GM21576 (cell line): ENCODE measurements around the gene EPHB1.
A peak's percentile ranks its signal among the peaks of the same experiment; 100 is the strongest.

Source experiments
- ATAC-seq: cut with Tn5 transposase; IDR thresholded peaks from one replicate; pipeline ENCODE4 v1.9.1; 2021; ENCODE audit warnings: mild to moderate bottlenecking, moderate library complexity; ENCODE audit not compliant: unreplicated experiment

Gene EPHB1

GRCh38 chr3:134807189-134807588, 12.1 kb downstream of the EPHB1 start:
- ATAC-seq, result no peak

DNA sequence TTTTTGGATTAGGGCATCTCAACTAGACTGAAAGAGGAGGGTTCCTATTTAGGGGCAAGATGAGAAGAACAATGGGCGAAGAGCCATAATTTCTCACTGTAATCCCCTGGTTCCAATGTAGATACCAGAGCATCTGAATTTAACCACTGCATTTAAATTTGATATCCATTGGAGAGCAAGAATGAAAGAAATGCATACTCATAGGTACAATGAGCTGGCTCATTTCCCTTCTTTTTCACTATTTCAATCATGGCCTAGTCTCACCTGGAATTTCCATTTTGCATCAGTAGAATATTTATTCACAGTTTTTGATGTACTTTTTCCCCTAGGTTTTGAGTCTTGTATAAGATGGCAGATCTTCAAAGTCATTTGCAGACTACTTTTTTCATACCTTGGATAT, 13.8 kb downstream of the EPHB1 start:
- no peak for ATAC-seq

- ATAC-seq, result no peak
These were observed 14.5 kb downstream of the EPHB1 start for GRCh38 chr3:134809427-134810051.

DNA sequence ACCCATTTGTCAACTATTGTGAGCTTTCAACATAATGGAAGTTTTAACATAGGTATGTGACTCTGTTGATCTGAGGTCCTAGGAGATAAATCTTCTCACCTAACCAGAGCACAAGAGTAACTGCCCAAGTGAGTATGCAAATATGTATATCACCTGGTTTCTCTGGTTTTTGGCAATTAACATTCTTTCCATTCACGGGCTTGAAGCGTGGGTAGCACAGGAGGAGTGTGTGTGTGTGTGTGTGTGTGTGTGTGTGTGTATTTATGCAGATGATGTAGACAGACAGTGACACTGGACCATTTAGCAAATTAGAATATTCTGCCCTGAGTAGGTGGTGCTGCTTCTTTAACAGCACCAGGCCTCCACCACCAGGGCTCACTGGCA, 15.0 kb downstream of the EPHB1 start:
- ATAC-seq, result no peak

GRCh38 chr3:134810850-134811249, 15.8 kb downstream of the EPHB1 start:
- no peak for ATAC-seq

GRCh38 chr3:134813618-134814017, 18.6 kb downstream of the EPHB1 start:
- no peak for ATAC-seq

- ATAC-seq, result no peak
These were observed 20.5 kb downstream of the EPHB1 start for GRCh38 chr3:134815519-134815918.

GRCh38 chr3:134816623-134817022, 21.6 kb downstream of the EPHB1 start:
- ATAC-seq, result no peak

DNA sequence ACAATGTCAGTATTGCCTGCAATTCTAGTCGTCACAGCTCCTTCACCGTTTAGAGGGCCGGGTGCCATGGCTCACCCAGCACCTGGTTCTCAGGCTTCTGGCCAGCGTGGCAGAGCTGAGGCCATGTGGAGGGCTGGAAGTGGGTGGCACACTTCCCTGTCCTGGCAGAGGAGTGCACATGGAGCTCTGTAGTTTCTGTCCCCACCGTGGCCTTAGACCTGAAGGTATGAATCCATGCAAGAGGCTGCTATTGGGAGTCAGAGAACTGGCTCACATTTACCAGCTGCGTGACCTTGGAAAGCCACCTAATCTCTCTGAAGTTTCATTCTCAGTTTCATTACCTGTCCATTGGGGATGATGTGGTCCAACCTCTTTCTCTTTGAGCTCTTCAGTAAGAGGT, 22.2 kb downstream of the EPHB1 start:
- no peak for ATAC-seq

DNA sequence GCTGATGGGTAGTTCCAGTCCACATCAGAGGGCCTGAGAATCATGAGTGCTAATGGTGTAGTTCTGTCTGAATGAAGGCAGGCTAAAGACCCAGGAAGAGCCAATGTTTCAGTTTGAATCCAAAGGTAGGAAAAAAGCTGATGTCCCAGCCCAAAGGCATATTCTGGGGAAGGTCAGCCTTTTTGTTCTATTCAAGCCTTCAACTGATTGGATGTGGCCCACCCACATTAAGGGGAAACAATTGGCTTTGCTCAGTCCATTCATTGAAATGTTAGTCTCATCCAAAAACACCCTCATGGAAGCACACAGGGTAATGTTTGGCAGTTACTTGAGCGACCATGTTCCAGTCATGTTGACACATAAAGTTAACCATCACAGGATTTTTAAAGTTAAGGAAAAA, 25.9 kb downstream of the EPHB1 start:
- no peak for ATAC-seq

- ATAC-seq, result no peak
These were observed 27.0 kb downstream of the EPHB1 start for GRCh38 chr3:134822090-134822489.

DNA sequence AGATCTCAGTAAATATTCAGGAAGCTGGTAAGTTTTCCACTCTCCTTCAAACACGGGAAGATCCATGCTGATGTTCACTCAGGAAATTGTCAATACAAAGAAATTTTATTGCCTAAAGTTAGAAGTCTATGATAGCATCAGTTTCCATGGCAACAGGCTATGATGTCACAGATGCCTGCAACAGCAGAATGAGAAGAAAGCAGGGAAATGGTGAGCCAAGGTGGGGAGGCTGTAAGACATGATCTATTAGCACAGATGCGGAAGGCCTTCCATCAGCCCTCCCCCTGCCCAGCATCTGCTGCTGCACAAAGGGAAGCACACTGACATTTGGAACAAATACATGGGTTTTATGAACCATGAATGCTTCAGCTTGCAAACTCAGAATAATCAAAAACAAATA, 28.6 kb downstream of the EPHB1 start:
- ATAC-seq, result no peak

DNA sequence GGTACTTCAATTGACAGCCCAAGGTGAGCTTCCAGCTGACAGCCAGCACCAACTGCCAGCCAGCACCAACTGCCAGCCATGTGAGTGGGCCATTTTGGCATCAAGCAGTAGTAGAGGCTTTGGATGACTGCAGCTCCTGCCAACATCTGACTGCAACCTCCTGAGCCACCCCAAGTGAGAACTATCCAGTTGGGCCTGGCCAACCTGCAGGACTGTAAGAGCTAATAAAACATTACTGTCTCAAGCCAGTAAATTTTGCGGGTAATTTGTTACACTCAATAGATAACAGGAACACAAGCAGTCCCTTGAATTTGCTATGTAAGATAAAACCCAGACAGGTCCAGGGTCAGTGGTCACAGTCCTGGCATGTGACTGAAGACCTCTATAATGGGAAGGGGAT, 29.7 kb downstream of the EPHB1 start:
- no peak for ATAC-seq

- peak; percentile 63 for ATAC-seq
These were observed 32.2 kb downstream of the EPHB1 start for GRCh38 chr3:134827213-134827612.

GRCh38 chr3:134829721-134830120, 34.7 kb downstream of the EPHB1 start:
- ATAC-seq, result no peak

DNA sequence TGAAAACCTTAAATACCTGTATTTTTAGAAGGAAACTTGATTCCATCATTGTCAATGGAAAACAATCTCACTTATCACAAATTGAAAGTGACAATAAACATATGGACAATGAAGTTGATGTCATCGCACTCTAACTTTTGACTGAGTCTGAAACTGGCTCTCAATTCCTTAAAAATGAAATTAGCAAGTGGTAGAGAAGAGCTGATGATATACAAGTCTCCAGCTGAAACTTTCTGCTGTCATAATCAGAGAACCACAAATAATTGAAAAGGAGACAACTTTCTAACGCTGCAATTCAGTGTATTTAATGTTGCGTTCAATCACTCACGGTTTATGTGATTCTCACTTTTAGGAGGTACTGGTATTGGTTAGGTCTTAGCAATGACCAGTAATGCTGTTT, 37.5 kb downstream of the EPHB1 start:
- no peak for ATAC-seq

- ATAC-seq, result no peak
These were observed 38.5 kb downstream of the EPHB1 start for GRCh38 chr3:134833453-134834163.

DNA sequence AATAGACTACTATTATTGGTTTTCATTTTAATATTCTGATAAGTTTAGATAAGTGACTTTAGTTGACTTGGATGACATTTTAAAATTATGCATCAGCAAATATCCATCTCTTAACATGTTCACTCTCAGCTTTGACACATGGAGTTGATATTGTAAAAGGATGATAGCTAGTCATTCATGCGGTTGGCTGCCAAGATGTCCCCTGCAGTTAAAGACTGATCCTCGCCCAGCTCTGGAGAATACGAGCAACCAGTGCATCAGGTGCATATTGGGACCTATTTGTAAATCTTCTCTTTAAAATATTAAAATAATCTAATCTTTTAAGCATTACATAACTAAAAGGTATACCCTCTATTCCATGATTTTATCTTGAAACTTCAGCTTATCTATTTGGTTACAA, 41.9 kb downstream of the EPHB1 start:
- ATAC-seq, result no peak

GRCh38 chr3:134838599-134838998, 43.5 kb downstream of the EPHB1 start:
- no peak for ATAC-seq

GRCh38 chr3:134839422-134839821, 44.4 kb downstream of the EPHB1 start:
- no peak for ATAC-seq

DNA sequence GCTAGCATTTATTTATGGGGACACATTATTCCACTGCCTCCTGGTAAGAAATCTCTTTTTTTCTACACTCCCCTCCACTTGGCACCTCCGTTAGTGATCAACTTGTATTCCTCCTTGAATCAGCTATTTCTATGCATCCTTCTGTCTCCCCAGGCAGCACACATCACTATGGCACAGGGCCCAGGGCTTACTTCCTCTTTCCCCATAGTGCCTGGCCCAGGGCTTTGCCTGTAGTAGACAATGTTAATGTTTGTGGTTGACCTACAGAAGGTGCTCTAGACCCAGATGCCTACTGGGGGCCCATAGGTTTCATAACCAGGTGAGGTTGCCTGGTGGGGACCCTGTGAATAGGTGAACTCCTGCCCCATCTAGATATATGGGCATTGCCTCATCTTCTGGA, 44.9 kb downstream of the EPHB1 start:
- ATAC-seq, result peak; percentile 83

GRCh38 chr3:134840459-134840858, 45.4 kb downstream of the EPHB1 start:
- no peak for ATAC-seq

DNA sequence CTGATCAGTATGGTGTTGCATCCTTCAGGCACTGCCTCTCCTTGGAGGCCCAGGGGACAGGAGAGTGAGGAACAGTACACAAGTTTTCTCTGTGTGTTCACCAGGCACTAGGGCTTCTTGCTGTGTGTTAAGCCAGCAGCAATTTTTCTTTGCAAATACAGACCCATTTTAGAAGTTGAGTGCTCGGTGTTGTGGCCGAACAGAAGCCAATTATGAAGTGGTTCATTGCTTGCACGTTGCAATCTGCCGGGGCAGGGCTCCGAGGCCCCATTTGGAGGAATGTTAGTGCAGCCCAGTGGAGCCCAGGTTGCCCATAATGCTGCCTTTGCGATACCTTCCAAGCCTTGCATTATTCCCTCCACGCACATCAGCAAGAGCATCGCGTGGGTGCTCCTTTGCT, 51.0 kb downstream of the EPHB1 start:
- no peak for ATAC-seq
